Inflammatory macrophage treated with lipopolysaccharide for 4 hours (primary cell): Measurements from ENCODE around the gene SLU7.

Experiments
- DNase-seq: peaks from one replicate; pipeline ENCODE4 v3.0.0-alpha.2; 2020

The SLU7 gene

GRCh38 chr5:160450164-160450932 lies 31.5 kb upstream of the SLU7 start:
- DNase-seq: no peak

GRCh38 chr5:160449458-160449857 lies 30.6 kb upstream of the SLU7 start:
- no peak for DNase-seq

GRCh38 chr5:160448886-160449285 lies 30.0 kb upstream of the SLU7 start:
- no peak for DNase-seq

GRCh38 chr5:160445751-160446150 lies 26.9 kb upstream of the SLU7 start:
- peak; percentile 75 for DNase-seq

GRCh38 chr5:160445132-160445531 lies 26.3 kb upstream of the SLU7 start:
- peak; percentile 45 for DNase-seq

- no peak for DNase-seq
Measured at GRCh38 chr5:160444407-160444806, 25.5 kb upstream of the SLU7 start.

- DNase-seq: peak; percentile 65
Measured at GRCh38 chr5:160442824-160443431, 24.0 kb upstream of the SLU7 start.

GRCh38 chr5:160441311-160441781 lies 22.5 kb upstream of the SLU7 start:
- peak; percentile 72 for DNase-seq

GRCh38 chr5:160439205-160439600 lies 20.3 kb upstream of the SLU7 start:
- peak; percentile 86 for DNase-seq

GRCh38 chr5:160438316-160439204 lies 19.7 kb upstream of the SLU7 start:
- peak; percentile 83 for DNase-seq

- DNase-seq: peak; percentile 72
Measured at GRCh38 chr5:160437271-160437670, 18.4 kb upstream of the SLU7 start.

GRCh38 chr5:160436661-160437060 lies 17.8 kb upstream of the SLU7 start:
- DNase-seq: peak; percentile 89

- no peak for DNase-seq
Measured at GRCh38 chr5:160436017-160436416, 17.1 kb upstream of the SLU7 start.

- DNase-seq: peak; percentile 72
Measured at GRCh38 chr5:160435532-160435931, 16.7 kb upstream of the SLU7 start.

GRCh38 chr5:160434022-160434531 lies 15.2 kb upstream of the SLU7 start:
- DNase-seq: no peak

- DNase-seq: no peak
Measured at GRCh38 chr5:160432787-160433186, 13.9 kb upstream of the SLU7 start.

GRCh38 chr5:160432196-160432595 lies 13.3 kb upstream of the SLU7 start:
- DNase-seq: no peak

- no peak for DNase-seq
Measured at GRCh38 chr5:160427607-160428006, 8.7 kb upstream of the SLU7 start.

GRCh38 chr5:160423099-160423498 lies 4.2 kb upstream of the SLU7 start:
- no peak for DNase-seq

GRCh38 chr5:160421625-160422258 lies 2.9 kb upstream of the SLU7 start, which contains the start of gene PTTG1:
PTTG1 (plus strand) TSS chr5:160421855; CDS start chr5:160422313, 458 bp downstream.
- DNase-seq: peak; percentile 97

- no peak for DNase-seq
Measured at GRCh38 chr5:160420331-160420610, 1.4 kb upstream of the SLU7 start.

- peak; percentile 54 for DNase-seq
Measured at GRCh38 chr5:160419458-160420330, 813 bp upstream of the SLU7 start.
